SK-N-SH (cell line): Measurements from ENCODE around the gene ADRB2. TPM values are rescaled to one million over a fixed set of nuclear protein-coding genes. Genes with fewer than 3 reads are reported as not detected.

ENCODE experiments used
- CTCF ChIA-PET: fragments of 300-600, 350-600 bp; formaldehyde crosslinking; extraction: SDS; loops from one replicate; lab custom pipeline; 2021; lab: Yijun Ruan, JAX
- POLR2A ChIA-PET: fragments of 350-600 bp; sonication (Branson Sonifier 250); formaldehyde crosslinking; extraction: SDS; loops from one replicate; lab custom pipeline; 2020; ENCODE audit warnings: antibody characterized with exemption, inconsistent platforms; lab: Yijun Ruan, JAX
- DNase-seq: peaks from one replicate; pipeline ENCODE4 v3.0.0; 2012
- H2AFZ ChIP-seq: fragments of 200-600 bp; sonication (generic); 2 replicates; pipeline ENCODE4 v1.8.1; 2016; ENCODE audit warnings: antibody characterized with exemption, mild to moderate bottlenecking, low read depth
- H3F3A ChIP-seq: fragments of 200-600 bp; sonication (generic); replicated peaks from 2 replicates; pipeline ENCODE3; 2016; ENCODE audit warnings: antibody characterized with exemption, mild to moderate bottlenecking; ENCODE audit not compliant: insufficient read depth
- H3K27ac ChIP-seq, 2 experiments: fragments of 200-500 bp in 1 of 2; fragments of 200-600 bp in 1 of 2; sonication (Bioruptor generic) in 1 of 2; sonication (generic), shearing (Covaris generic) in 1 of 2; 2 replicates each; pipeline versions ENCODE4 v1.5.1 to v1.6.1; 2014 to 2016; ENCODE audit warnings: low read depth in 2 of 2, inconsistent platforms in 1 of 2, low read length in 1 of 2, mild to moderate bottlenecking in 1 of 2, mixed read lengths in 1 of 2
- H3K27me3 ChIP-seq: fragments of 200-600 bp; sonication (generic), shearing (Covaris generic); 2 replicates; pipeline ENCODE4 v1.6.1; 2016; ENCODE audit warnings: mixed run types; ENCODE audit not compliant: insufficient read depth
- H3K36me3 ChIP-seq, 2 experiments: fragments of 200-500 bp in 1 of 2; fragments of 200-600 bp in 1 of 2; sonication (Bioruptor generic) in 1 of 2; sonication (generic) in 1 of 2; replicated peaks in 1 of 2; 2 replicates each; pipeline versions ENCODE3 to v1.5.1; 2014 to 2016; ENCODE audit warnings: low read length in 1 of 2, mild to moderate bottlenecking in 1 of 2; ENCODE audit not compliant: insufficient read depth in 2 of 2, control insufficient read depth in 1 of 2
- H3K4me1 ChIP-seq, 2 experiments: fragments of 200-500 bp in 1 of 2; fragments of 200-600 bp in 1 of 2; sonication (Bioruptor generic) in 1 of 2; sonication (generic), shearing (Covaris generic) in 1 of 2; 2 replicates each; pipeline versions ENCODE4 v1.5.1 to v1.6.1; 2014 to 2016; ENCODE audit warnings: low read depth in 1 of 2, low read length in 1 of 2, mixed run types in 1 of 2; ENCODE audit not compliant: insufficient read depth in 2 of 2, control insufficient read depth in 1 of 2
- H3K4me2 ChIP-seq: fragments of 200-600 bp; sonication (generic), shearing (Covaris generic); 2 replicates; pipeline ENCODE4 v1.6.1; 2017; ENCODE audit warnings: mixed run types
- H3K4me3 ChIP-seq, 2 experiments: fragments of 200-500 bp in 1 of 2; fragments of 200-600 bp in 1 of 2; sonication (Bioruptor generic) in 1 of 2; sonication (generic), shearing (Covaris generic) in 1 of 2; 2 replicates each; pipeline versions ENCODE4 v1.5.1 to v1.8.1; 2014 to 2016; ENCODE audit warnings: low read depth in 2 of 2, inconsistent platforms in 1 of 2, low read length in 1 of 2, mild to moderate bottlenecking in 1 of 2, mixed read lengths in 1 of 2, moderate library complexity in 1 of 2
- H3K79me2 ChIP-seq: fragments of 200-600 bp; sonication (generic); 2 replicates; pipeline ENCODE4 v1.8.1; 2017; ENCODE audit warnings: mild to moderate bottlenecking; ENCODE audit not compliant: insufficient read depth
- H3K9ac ChIP-seq: fragments of 200-600 bp; sonication (generic); 2 replicates; pipeline ENCODE4 v1.6.1; 2017; ENCODE audit warnings: mixed run types
- H3K9me2 ChIP-seq: fragments of 200-600 bp; sonication (generic); 2 replicates; pipeline ENCODE4 v1.6.1; 2017; ENCODE audit warnings: mixed run types
- H3K9me3 ChIP-seq: fragments of 200-600 bp; sonication (generic); 2 replicates; pipeline ENCODE4 v1.6.1; 2017; ENCODE audit warnings: mixed run types, mild to moderate bottlenecking, moderate library complexity
- H4K20me1 ChIP-seq: fragments of 200-600 bp; sonication (generic); 2 replicates; pipeline ENCODE4 v1.6.1; 2017; ENCODE audit warnings: mild to moderate bottlenecking, mixed run types; ENCODE audit not compliant: insufficient read depth
- CTCF ChIP-seq: fragments of 200-600 bp; sonication (generic); IDR thresholded peaks from 2 replicates; pipeline ENCODE4 v1.6.1; 2017; ENCODE audit warnings: antibody characterized with exemption, mild to moderate bottlenecking, moderate library complexity
- ELF1 ChIP-seq: IDR thresholded peaks from 2 replicates; pipeline ENCODE4 v1.4.0; 2012
- EZH2phosphoT487 ChIP-seq: fragments of 200-600 bp; sonication (generic); IDR thresholded peaks from 2 replicates; pipeline ENCODE4 v1.6.1; 2017; ENCODE audit warnings: low read depth, mixed run types, mild to moderate bottlenecking, antibody characterized with exemption, moderate library complexity, borderline replicate concordance
- GATA2 ChIP-seq: sonication (generic); formaldehyde crosslinking; IDR thresholded peaks from 2 replicates; pipeline ENCODE4 v1.5.0; 2020; ENCODE audit warnings: mild to moderate bottlenecking, missing genetic modification reagents
- POLR2AphosphoS5 ChIP-seq: IDR thresholded peaks from 2 replicates; pipeline ENCODE4 v1.6.1; 2012; ENCODE audit warnings: low read depth, low read length
- RCOR1 ChIP-seq: fragments of 150-350 bp; IDR thresholded peaks from 2 replicates; pipeline ENCODE4 v1.6.1; 2017; ENCODE audit warnings: antibody characterized with exemption, low read length
- SMC3 ChIP-seq: IDR thresholded peaks from 2 replicates; pipeline ENCODE4 v1.6.1; 2012; ENCODE audit warnings: low read depth, low read length, improper control_type of control experiment
- YY1 ChIP-seq: IDR thresholded peaks from 2 replicates; pipeline ENCODE4 v1.4.0; 2012; ENCODE audit warnings: low read depth, mild to moderate bottlenecking
- WGBS: methylation state at CpG from one replicate; pipeline ENCODE4 v1.1.6; 2017; ENCODE audit warnings: low lambda C conversion rate; 5-methylcytosine and 5-hydroxymethylcytosine counted together
- polyA plus RNA-seq, 3 experiments: library from polyadenylated mRNA; depleted of rRNA; stranded (reverse); fragments of >200 nt; gene quantifications; 2 replicates each; pipeline ENCODE4 v1.2.3, GENCODE V29; 2012

The ADRB2 gene
- polyA plus RNA-seq, 1 of the 3 experiments (the other 2 are of a cell fraction) = 1.0 TPM

- H3K9me3 ChIP-seq = no peaks in the 10 kb centered on the region
- H3K4me2 ChIP-seq = no peak overlapping the region
- no peak overlapping the region for H3K4me3 ChIP-seq
- DNase-seq = no peak
- no peaks in the 10 kb centered on the region for H3F3A ChIP-seq
- H3K4me1 ChIP-seq = no peaks in the 10 kb centered on the region
- ChIA-PET CTCF (interaction anchor here (0.6 to 1.5 kb wide), 5 partner anchors 37 to 301 kb away, joined by 3 to 5 read pairs (median 3); no protein-coding TSS in a partner anchor), POLR2A (no interaction called here)
- H3K27ac ChIP-seq = no peak overlapping the region
- TF ChIP-seq CTCF = no peak
- no peak for TF ChIP-seq EZH2phosphoT487
- H3K27me3 ChIP-seq = no peaks in the 10 kb centered on the region
- H3K9ac ChIP-seq = no peak overlapping the region
- H3K79me2 ChIP-seq = no peaks in the 10 kb centered on the region
- no peaks in the 10 kb centered on the region for H4K20me1 ChIP-seq
- 93% methylated on average over 1 of the region's 1 CpG for WGBS
- H3K9me2 ChIP-seq = no peaks in the 10 kb centered on the region
- H3K36me3 ChIP-seq = no peaks in the 10 kb centered on the region
- no peak overlapping the region for H2AFZ ChIP-seq
These were observed 10.1 kb upstream of the ADRB2 start for GRCh38 chr5:148816357-148816756.

GRCh38 chr5:148816782-148817181 lies 9.6 kb upstream of the ADRB2 start:
- no peak for DNase-seq
- TF ChIP-seq YY1 (no peak), RCOR1 (no peak), GATA2 (no peak), CTCF (no peak), SMC3 (no peak), ELF1 (no peak), POLR2AphosphoS5 (no peak)
- 70% methylated on average over 1 of the region's 1 CpG for WGBS
- Histone ChIP-seq H3K27ac (no peak overlapping the region), H3K4me1 (no peaks in the 10 kb centered on the region), H2AFZ (no peak overlapping the region), H3K79me2 (no peaks in the 10 kb centered on the region), H3K9me3 (no peaks in the 10 kb centered on the region), H3K4me3 (no peak overlapping the region), H3K9me2 (no peaks in the 10 kb centered on the region), H4K20me1 (no peaks in the 10 kb centered on the region), H3F3A (no peaks in the 10 kb centered on the region), H3K36me3 (no peaks in the 10 kb centered on the region), H3K9ac (no peak overlapping the region), H3K4me2 (no peak overlapping the region), H3K27me3 (no peaks in the 10 kb centered on the region)
- CTCF ChIA-PET = interaction anchor here (1.2 kb wide), 1 partner anchor 186 kb away, joined by 3 read pairs; no protein-coding TSS in a partner anchor
- POLR2A ChIA-PET = no interaction called here
